Panc1 (cell line): ENCODE results near the gene BIRC6. TPM values are rescaled to one million over a fixed set of nuclear protein-coding genes. Genes with fewer than 3 reads are reported as not detected.

Source experiments
- ATAC-seq: fragments of 200-7000 bp; cut with Tn5 transposase; 2 replicates; pipeline ENCODE4 v1.9.1; 2020; ENCODE audit warnings: mild to moderate bottlenecking, moderate library complexity
- BruUV-seq: library from RNA; stranded (reverse); fragments of 400-500 nt; replicated peaks from 2 replicates; lab custom pipeline; 2021; lab: Mats Ljungman, UMichigan
- CTCF ChIA-PET: fragments of 300-600 bp; sonication (Branson Sonifier 250); formaldehyde crosslinking; loops from one replicate; lab custom pipeline; 2022; ENCODE audit warnings: antibody characterized with exemption; lab: Charles Lee
- POLR2A ChIA-PET: fragments of 300-600 bp; sonication (Branson Sonifier 250); formaldehyde crosslinking; loops from one replicate; lab custom pipeline; 2022; ENCODE audit warnings: antibody characterized with exemption; lab: Charles Lee
- DNase-seq: peaks from one replicate; pipeline ENCODE4 v3.0.0-alpha.2; 2010; ENCODE audit warnings: low read depth, low spot score
- H3K27ac ChIP-seq: 2 replicates; pipeline ENCODE4 v1.5.1; 2011; ENCODE audit warnings: mild to moderate bottlenecking, low read length, inconsistent platforms
- H3K27me3 ChIP-seq: fragments of 200-500 bp; sonication (Bioruptor generic); 2 replicates; pipeline ENCODE4 v1.6.0; 2014; ENCODE audit warnings: low read length, inconsistent platforms; ENCODE audit not compliant: control insufficient read depth, insufficient read depth
- H3K36me3 ChIP-seq: fragments of 200-500 bp; sonication (Bioruptor generic); 2 replicates; pipeline ENCODE4 v1.5.1; 2014; ENCODE audit warnings: inconsistent platforms, mild to moderate bottlenecking, low read length, moderate library complexity; ENCODE audit not compliant: control insufficient read depth, insufficient read depth
- H3K4me1 ChIP-seq: 2 replicates; pipeline ENCODE4 v1.5.1; 2011; ENCODE audit warnings: inconsistent platforms, mild to moderate bottlenecking, low read length, moderate library complexity; ENCODE audit not compliant: control insufficient read depth, insufficient read depth
- H3K4me3 ChIP-seq, 2 experiments: 2 replicates each; pipeline ENCODE4 v1.5.1; 2011 to 2012; ENCODE audit warnings: low read depth in 2 of 2, low read length in 2 of 2, mild to moderate bottlenecking in 2 of 2, inconsistent platforms in 1 of 2, moderate library complexity in 1 of 2
- H3K9me3 ChIP-seq: fragments of 200-500 bp; sonication (Bioruptor generic); 2 replicates; pipeline ENCODE4 v1.5.1; 2014; ENCODE audit warnings: low read depth, mild to moderate bottlenecking, inconsistent platforms, low read length, moderate library complexity; ENCODE audit not compliant: control insufficient read depth, insufficient read depth
- POLR2AphosphoS5 ChIP-seq: IDR thresholded peaks from 2 replicates; pipeline ENCODE4 v1.6.1; 2012; ENCODE audit warnings: mild to moderate bottlenecking, low read depth, low read length, moderate library complexity
- SIN3A ChIP-seq: IDR thresholded peaks from 2 replicates; pipeline ENCODE4 v1.6.1; 2012; ENCODE audit warnings: low read depth, mild to moderate bottlenecking, low read length, moderate library complexity, borderline replicate concordance; ENCODE audit not compliant: insufficient read depth
- TCF7L2 ChIP-seq: IDR thresholded peaks from 2 replicates; pipeline ENCODE4 v1.6.1; 2011; ENCODE audit warnings: mild to moderate bottlenecking, low read depth, low read length, inconsistent platforms
- in situ Hi-C: cut with HindIII; loops from 2 replicates; pipeline ENCODE4 v1.10.0; 2016; ENCODE audit warnings: low sequenced_read_pairs, low pct_unique_long_range_greater_than_20kb
- intact Hi-C: fragments of 100-400 bp; cut with micrococcal nuclease; formaldehyde crosslinking; loops from one replicate; pipeline ENCODE4 v1.10.0; 2022; ENCODE audit not compliant: unreplicated experiment
- total RNA-seq: library from RNA; stranded (reverse); gene quantifications from one replicate; pipeline ENCODE4 v1.2.1, GENCODE V29; 2021; ENCODE audit not compliant: unreplicated experiment
- TF ChIP-seq, protein P1 (sequence below): fragments of 450-650 bp; IDR thresholded peaks from 2 replicates; pipeline ENCODE4 v1.5.1; 2017; ENCODE audit warnings: mild to moderate bottlenecking
- TF ChIP-seq, protein P2 (sequence below), 2 experiments: IDR thresholded peaks; 2 replicates each; pipeline ENCODE4 v1.6.1; 2011 to 2012; ENCODE audit warnings: low read depth in 2 of 2, control low read depth in 1 of 2, low read length in 1 of 2, mild to moderate bottlenecking in 1 of 2, moderate library complexity in 1 of 2; ENCODE audit not compliant: insufficient read depth in 1 of 2

BIRC6 gene
- total RNA-seq, 1 experiment from 2014 or later: 73.1 TPM

DNA sequence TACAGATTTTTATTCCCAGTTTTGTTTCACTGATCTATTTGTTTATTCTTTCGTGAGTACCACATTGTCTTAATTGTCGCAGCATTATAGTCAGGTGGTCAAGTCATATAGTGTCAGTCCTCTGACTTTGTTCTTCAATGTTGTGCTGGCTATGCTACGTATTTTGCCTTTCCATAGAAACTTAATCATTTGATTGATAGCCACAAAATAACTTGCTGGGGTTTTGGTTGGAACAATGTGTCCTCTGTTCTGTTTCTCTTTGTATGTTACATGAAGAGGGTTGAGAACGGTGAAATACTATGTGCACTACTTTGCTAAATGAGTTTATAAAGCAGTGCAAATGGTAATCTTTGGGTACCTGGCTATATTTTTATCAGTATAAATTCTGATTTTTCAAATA, 206.1 kb downstream of the BIRC6 start:
- H3K27ac ChIP-seq: no peak overlapping the region
- DNase-seq: no peak
- H3K4me1 ChIP-seq: no peaks in the 10 kb centered on the region
- H3K36me3 ChIP-seq: peaks cover 3% of the 10 kb centered on the region; the same call in 1 of the 2 replicates
- ChIA-PET POLR2A (no interaction called here), CTCF (no interaction called here)
- no TSS peak for BruUV-seq
- peaks cover 7% of the 10 kb centered on the region; the same call in 1 of the 2 replicates for H3K9me3 ChIP-seq
- in situ Hi-C loops (no loop called here), intact Hi-C loops (no loop called here)
- H3K4me3 ChIP-seq: no peak overlapping the region
- TF ChIP-seq SIN3A (no peak), TCF7L2 (no peak), POLR2AphosphoS5 (no peak)
- TF ChIP-seq, protein P1, sequence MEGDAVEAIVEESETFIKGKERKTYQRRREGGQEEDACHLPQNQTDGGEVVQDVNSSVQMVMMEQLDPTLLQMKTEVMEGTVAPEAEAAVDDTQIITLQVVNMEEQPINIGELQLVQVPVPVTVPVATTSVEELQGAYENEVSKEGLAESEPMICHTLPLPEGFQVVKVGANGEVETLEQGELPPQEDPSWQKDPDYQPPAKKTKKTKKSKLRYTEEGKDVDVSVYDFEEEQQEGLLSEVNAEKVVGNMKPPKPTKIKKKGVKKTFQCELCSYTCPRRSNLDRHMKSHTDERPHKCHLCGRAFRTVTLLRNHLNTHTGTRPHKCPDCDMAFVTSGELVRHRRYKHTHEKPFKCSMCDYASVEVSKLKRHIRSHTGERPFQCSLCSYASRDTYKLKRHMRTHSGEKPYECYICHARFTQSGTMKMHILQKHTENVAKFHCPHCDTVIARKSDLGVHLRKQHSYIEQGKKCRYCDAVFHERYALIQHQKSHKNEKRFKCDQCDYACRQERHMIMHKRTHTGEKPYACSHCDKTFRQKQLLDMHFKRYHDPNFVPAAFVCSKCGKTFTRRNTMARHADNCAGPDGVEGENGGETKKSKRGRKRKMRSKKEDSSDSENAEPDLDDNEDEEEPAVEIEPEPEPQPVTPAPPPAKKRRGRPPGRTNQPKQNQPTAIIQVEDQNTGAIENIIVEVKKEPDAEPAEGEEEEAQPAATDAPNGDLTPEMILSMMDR: no peak
- TF ChIP-seq, protein P2, sequence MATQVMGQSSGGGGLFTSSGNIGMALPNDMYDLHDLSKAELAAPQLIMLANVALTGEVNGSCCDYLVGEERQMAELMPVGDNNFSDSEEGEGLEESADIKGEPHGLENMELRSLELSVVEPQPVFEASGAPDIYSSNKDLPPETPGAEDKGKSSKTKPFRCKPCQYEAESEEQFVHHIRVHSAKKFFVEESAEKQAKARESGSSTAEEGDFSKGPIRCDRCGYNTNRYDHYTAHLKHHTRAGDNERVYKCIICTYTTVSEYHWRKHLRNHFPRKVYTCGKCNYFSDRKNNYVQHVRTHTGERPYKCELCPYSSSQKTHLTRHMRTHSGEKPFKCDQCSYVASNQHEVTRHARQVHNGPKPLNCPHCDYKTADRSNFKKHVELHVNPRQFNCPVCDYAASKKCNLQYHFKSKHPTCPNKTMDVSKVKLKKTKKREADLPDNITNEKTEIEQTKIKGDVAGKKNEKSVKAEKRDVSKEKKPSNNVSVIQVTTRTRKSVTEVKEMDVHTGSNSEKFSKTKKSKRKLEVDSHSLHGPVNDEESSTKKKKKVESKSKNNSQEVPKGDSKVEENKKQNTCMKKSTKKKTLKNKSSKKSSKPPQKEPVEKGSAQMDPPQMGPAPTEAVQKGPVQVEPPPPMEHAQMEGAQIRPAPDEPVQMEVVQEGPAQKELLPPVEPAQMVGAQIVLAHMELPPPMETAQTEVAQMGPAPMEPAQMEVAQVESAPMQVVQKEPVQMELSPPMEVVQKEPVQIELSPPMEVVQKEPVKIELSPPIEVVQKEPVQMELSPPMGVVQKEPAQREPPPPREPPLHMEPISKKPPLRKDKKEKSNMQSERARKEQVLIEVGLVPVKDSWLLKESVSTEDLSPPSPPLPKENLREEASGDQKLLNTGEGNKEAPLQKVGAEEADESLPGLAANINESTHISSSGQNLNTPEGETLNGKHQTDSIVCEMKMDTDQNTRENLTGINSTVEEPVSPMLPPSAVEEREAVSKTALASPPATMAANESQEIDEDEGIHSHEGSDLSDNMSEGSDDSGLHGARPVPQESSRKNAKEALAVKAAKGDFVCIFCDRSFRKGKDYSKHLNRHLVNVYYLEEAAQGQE (IDR thresholded peaks at IDR 0.05; ENCODE audit: insufficient read depth in 1 of 2, low read depth in 2 of 2, low read length in 1 of 2): no peak
- ATAC-seq: no peak
- no peaks in the 10 kb centered on the region for H3K27me3 ChIP-seq

- in situ Hi-C loops: no loop called here
- DNase-seq (no peak), ATAC-seq (no peak)
- no peaks in the 10 kb centered on the region for H3K4me1 ChIP-seq
- peaks cover 7% of the 10 kb centered on the region; the same call in 1 of the 2 replicates for H3K9me3 ChIP-seq
- BruUV-seq: no TSS peak
- ChIA-PET CTCF (no interaction called here), POLR2A (no interaction called here)
- TF ChIP-seq, protein P2 (IDR thresholded peaks at IDR 0.05; ENCODE audit: insufficient read depth in 1 of 2, low read depth in 2 of 2, low read length in 1 of 2): no peak
- TF ChIP-seq POLR2AphosphoS5 (no peak), SIN3A (no peak), TCF7L2 (no peak)
- TF ChIP-seq, protein P1: no peak
- H3K36me3 ChIP-seq: no peaks in the 10 kb centered on the region
- intact Hi-C loops: no loop called here
- no peaks in the 10 kb centered on the region for H3K27me3 ChIP-seq
- H3K27ac ChIP-seq: no peak overlapping the region
- H3K4me3 ChIP-seq: no peak overlapping the region
Measured at GRCh38 chr2:32564417-32565035, 207.7 kb downstream of the BIRC6 start.
